HepG2 (cell line): ENCODE results near the gene MOGAT3.

ENCODE experiments used
- ETV5 ChIP-seq: IDR thresholded peaks from 2 replicates; pipeline ENCODE4 v1.6.1; 2018; ENCODE audit warnings: missing biosample characterization, missing genetic modification reagents, inconsistent platforms, borderline replicate concordance
- EZH2 ChIP-seq: conservative IDR thresholded peaks from 2 replicates; pipeline ENCODE4 v1.6.1; 2012; ENCODE audit warnings: mild to moderate bottlenecking, low read depth, low read length, moderate library complexity
- NR2C2 ChIP-seq: sonication (generic); formaldehyde crosslinking; IDR thresholded peaks from 2 replicates; pipeline ENCODE4 v1.4.0; 2020; ENCODE audit warnings: missing genetic modification reagents, mild to moderate bottlenecking, moderate library complexity, borderline replicate concordance
- PAX8 ChIP-seq: sonication (generic); formaldehyde crosslinking; IDR thresholded peaks from 2 replicates; pipeline ENCODE4 v1.8.0; 2022; ENCODE audit warnings: mild to moderate bottlenecking, missing genetic modification reagents, borderline replicate concordance
- POLR2A ChIP-seq, 2 experiments: IDR thresholded peaks; 2 replicates each; pipeline ENCODE4 v1.6.1; 2011; ENCODE audit warnings: low read depth in 2 of 2, low read length in 2 of 2, mild to moderate bottlenecking in 1 of 2, moderate library complexity in 1 of 2; ENCODE audit not compliant: insufficient read depth in 1 of 2
- SRSF9 ChIP-seq: fragments of 200-400 bp; formaldehyde crosslinking; IDR thresholded peaks from 2 replicates; pipeline ENCODE4 v1.6.1; 2018; ENCODE audit warnings: borderline replicate concordance, mild to moderate bottlenecking, low read depth, low read length; ENCODE audit not compliant: insufficient read depth, poor library complexity, severe bottlenecking
- TRIM24 ChIP-seq: sonication (generic); formaldehyde crosslinking; IDR thresholded peaks from 2 replicates; pipeline ENCODE4 v1.8.0; 2022; ENCODE audit warnings: mild to moderate bottlenecking, missing genetic modification reagents
- ZBTB1 ChIP-seq: sonication (generic); formaldehyde crosslinking; IDR thresholded peaks from 2 replicates; pipeline ENCODE4 v1.4.0; 2020; ENCODE audit warnings: missing genetic modification reagents, borderline replicate concordance
- ZNF274 ChIP-seq: sonication (generic); formaldehyde crosslinking; IDR thresholded peaks from 2 replicates; pipeline ENCODE4 v1.5.1; 2020; ENCODE audit warnings: mild to moderate bottlenecking, missing genetic modification reagents
- ZNF282 ChIP-seq: fragments of 450-650 bp; IDR thresholded peaks from 2 replicates; pipeline ENCODE4 v1.6.1; 2018; ENCODE audit not compliant: partially characterized antibody
- ZNF558 ChIP-seq: sonication (generic); formaldehyde crosslinking; IDR thresholded peaks from 2 replicates; pipeline ENCODE4 v1.9.0; 2022; ENCODE audit warnings: mild to moderate bottlenecking, missing genetic modification reagents, borderline replicate concordance
- ZSCAN20 ChIP-seq: sonication (generic); formaldehyde crosslinking; IDR thresholded peaks from 2 replicates; pipeline ENCODE4 v1.4.0; 2020; ENCODE audit warnings: missing genetic modification reagents, mild to moderate bottlenecking, borderline replicate concordance
- TF ChIP-seq, protein P1 (sequence below): sonication (generic); formaldehyde crosslinking; IDR thresholded peaks from 2 replicates; pipeline ENCODE4 v1.5.0; 2020; ENCODE audit warnings: mild to moderate bottlenecking, missing genetic modification reagents, moderate library complexity
- TF ChIP-seq, protein P2 (sequence below): sonication (generic); formaldehyde crosslinking; IDR thresholded peaks from 2 replicates; pipeline ENCODE4 v1.4.0; 2020; ENCODE audit warnings: missing genetic modification reagents, mild to moderate bottlenecking, borderline replicate concordance

DNA sequence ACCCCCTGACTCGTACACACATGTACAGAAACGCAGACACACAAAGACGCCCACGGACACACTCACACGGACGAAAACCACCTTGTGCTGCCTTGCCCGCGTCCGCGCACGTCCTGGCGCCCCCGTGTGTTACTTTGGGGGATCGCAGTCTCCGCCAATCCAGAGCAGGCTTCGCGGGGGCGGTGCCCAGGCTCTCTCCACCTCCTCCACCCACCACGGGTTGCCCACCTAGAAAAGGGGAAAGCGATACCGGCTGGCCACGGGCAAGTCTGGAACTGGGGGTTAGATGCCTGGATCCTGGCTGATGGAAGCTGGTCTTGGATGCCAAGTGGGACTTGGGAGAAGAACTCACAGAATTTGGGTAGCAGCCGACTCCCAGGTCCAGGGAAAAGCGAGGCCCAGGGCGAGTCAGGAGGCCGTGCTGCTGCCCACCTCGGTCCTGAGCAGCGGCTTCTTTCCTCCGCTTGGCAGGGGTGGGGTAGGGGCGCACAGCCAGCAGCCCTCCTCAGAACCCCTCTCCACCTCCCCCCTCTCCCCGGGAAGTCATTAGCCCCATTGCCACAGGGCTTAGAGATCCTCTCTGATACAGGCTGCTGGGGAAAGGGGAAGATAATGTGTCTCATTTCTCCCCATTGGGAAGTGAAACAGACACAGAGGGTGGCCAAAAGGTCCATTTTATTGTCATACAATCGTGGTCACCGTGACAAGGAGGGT, 30.8 kb downstream of the MOGAT3 start:
- TF ChIP-seq, protein P1, sequence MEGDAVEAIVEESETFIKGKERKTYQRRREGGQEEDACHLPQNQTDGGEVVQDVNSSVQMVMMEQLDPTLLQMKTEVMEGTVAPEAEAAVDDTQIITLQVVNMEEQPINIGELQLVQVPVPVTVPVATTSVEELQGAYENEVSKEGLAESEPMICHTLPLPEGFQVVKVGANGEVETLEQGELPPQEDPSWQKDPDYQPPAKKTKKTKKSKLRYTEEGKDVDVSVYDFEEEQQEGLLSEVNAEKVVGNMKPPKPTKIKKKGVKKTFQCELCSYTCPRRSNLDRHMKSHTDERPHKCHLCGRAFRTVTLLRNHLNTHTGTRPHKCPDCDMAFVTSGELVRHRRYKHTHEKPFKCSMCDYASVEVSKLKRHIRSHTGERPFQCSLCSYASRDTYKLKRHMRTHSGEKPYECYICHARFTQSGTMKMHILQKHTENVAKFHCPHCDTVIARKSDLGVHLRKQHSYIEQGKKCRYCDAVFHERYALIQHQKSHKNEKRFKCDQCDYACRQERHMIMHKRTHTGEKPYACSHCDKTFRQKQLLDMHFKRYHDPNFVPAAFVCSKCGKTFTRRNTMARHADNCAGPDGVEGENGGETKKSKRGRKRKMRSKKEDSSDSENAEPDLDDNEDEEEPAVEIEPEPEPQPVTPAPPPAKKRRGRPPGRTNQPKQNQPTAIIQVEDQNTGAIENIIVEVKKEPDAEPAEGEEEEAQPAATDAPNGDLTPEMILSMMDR: peak; percentile 94
- TF ChIP-seq NR2C2 (CRISPR knock-in tag) (no peak), ZSCAN20 (no peak), ZNF282 (no peak), ETV5 (CRISPR knock-in tag) (no peak), ZNF558 (CRISPR knock-in tag) (no peak), ZNF274 (no peak), ZBTB1 (CRISPR knock-in tag) (no peak), SRSF9 (no peak), POLR2A (IDR thresholded peaks at IDR 0.05; ENCODE audit: insufficient read depth in 1 of 2, low read depth in 2 of 2, low read length in 2 of 2) (no peak), PAX8 (CRISPR knock-in tag) (no peak), EZH2 (no peak), TRIM24 (CRISPR knock-in tag) (no peak)
- TF ChIP-seq, protein P2, sequence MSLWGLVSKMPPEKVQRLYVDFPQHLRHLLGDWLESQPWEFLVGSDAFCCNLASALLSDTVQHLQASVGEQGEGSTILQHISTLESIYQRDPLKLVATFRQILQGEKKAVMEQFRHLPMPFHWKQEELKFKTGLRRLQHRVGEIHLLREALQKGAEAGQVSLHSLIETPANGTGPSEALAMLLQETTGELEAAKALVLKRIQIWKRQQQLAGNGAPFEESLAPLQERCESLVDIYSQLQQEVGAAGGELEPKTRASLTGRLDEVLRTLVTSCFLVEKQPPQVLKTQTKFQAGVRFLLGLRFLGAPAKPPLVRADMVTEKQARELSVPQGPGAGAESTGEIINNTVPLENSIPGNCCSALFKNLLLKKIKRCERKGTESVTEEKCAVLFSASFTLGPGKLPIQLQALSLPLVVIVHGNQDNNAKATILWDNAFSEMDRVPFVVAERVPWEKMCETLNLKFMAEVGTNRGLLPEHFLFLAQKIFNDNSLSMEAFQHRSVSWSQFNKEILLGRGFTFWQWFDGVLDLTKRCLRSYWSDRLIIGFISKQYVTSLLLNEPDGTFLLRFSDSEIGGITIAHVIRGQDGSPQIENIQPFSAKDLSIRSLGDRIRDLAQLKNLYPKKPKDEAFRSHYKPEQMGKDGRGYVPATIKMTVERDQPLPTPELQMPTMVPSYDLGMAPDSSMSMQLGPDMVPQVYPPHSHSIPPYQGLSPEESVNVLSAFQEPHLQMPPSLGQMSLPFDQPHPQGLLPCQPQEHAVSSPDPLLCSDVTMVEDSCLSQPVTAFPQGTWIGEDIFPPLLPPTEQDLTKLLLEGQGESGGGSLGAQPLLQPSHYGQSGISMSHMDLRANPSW (CRISPR knock-in tag): no peak
